ENCODE data around the gene NFKB2. TPM values are rescaled to one million over a fixed set of nuclear protein-coding genes. Genes with fewer than 3 reads are reported as not detected.

Gene NFKB2
- total RNA-seq, 1 donor: 16.2 TPM

- no peak for DNase-seq (ENCODE audit: low read depth)
- no peak for TF ChIP-seq CTCF (IDR thresholded peaks at IDR 0.05; ENCODE audit: insufficient read depth, low read length)
- no peak overlapping the region for H3K4me3 ChIP-seq (ENCODE audit: low read depth, low read length)
Observed at GRCh38 chr10:102368077-102368476, 27.4 kb upstream of the NFKB2 start.

GRCh38 chr10:102371295-102371694 lies 24.2 kb upstream of the NFKB2 start:
- TF ChIP-seq CTCF (IDR thresholded peaks at IDR 0.05; ENCODE audit: insufficient read depth, low read length): no peak
- H3K4me3 ChIP-seq (ENCODE audit: low read depth, low read length): no peak overlapping the region
- no peak for DNase-seq (ENCODE audit: low read depth)

GRCh38 chr10:102375250-102375649 lies 20.3 kb upstream of the NFKB2 start:
- peak; percentile 26 for TF ChIP-seq CTCF (IDR thresholded peaks at IDR 0.05; ENCODE audit: insufficient read depth, low read length)
- no peak overlapping the region for H3K4me3 ChIP-seq (ENCODE audit: low read depth, low read length)

GRCh38 chr10:102375867-102376266 lies 19.6 kb upstream of the NFKB2 start:
- no peak for TF ChIP-seq CTCF (IDR thresholded peaks at IDR 0.05; ENCODE audit: insufficient read depth, low read length)
- no peak overlapping the region for H3K4me3 ChIP-seq (ENCODE audit: low read depth, low read length)
- no peak for DNase-seq (ENCODE audit: low read depth)

More at GRCh38 chr10:102375250-102375649, 20.3 kb upstream of the NFKB2 start:
- DNase-seq (ENCODE audit: low read depth): no peak

GRCh38 chr10:102376901-102377300 lies 18.6 kb upstream of the NFKB2 start:
- DNase-seq (ENCODE audit: low read depth): no peak
- H3K4me3 ChIP-seq (ENCODE audit: low read depth, low read length): no peak overlapping the region
- TF ChIP-seq CTCF (IDR thresholded peaks at IDR 0.05; ENCODE audit: insufficient read depth, low read length): no peak

GRCh38 chr10:102379383-102379782 lies 16.1 kb upstream of the NFKB2 start:
- no peak overlapping the region for H3K4me3 ChIP-seq (ENCODE audit: low read depth, low read length)
- DNase-seq (ENCODE audit: low read depth): no peak
- no peak for TF ChIP-seq CTCF (IDR thresholded peaks at IDR 0.05; ENCODE audit: insufficient read depth, low read length)

GRCh38 chr10:102381983-102382382 lies 13.5 kb upstream of the NFKB2 start:
- TF ChIP-seq CTCF (IDR thresholded peaks at IDR 0.05; ENCODE audit: insufficient read depth, low read length): no peak
- DNase-seq (ENCODE audit: low read depth): no peak
- no peak overlapping the region for H3K4me3 ChIP-seq (ENCODE audit: low read depth, low read length)
